ENCODE measurements around the gene NTRK3. TPM values are rescaled to one million over a fixed set of nuclear protein-coding genes. Genes with fewer than 3 reads are reported as not detected.

Gene NTRK3
- total RNA-seq, 4 donors from 2014 or later: 0.51 to 22.2 (median 10.1) TPM

DNA sequence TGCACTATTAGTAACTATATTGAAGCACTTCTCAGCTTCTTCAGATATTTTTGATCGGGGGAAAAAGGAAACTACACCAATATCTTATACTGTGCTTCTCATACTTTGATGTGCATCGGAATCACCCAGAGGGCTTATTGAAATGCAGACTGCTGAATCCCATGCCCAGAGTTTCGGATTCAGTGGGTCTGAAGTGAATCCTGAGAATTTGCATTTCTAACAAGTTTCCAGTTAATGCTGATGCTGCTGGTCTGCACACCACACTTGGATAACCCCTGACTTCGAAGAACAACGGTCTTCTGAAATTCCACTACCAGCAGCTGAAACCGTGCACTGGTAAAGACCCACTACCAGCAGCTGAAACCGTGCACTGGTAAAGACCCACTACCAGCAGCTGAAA is 243.9 kb downstream of the NTRK3 start:
- TF ChIP-seq, protein P1, sequence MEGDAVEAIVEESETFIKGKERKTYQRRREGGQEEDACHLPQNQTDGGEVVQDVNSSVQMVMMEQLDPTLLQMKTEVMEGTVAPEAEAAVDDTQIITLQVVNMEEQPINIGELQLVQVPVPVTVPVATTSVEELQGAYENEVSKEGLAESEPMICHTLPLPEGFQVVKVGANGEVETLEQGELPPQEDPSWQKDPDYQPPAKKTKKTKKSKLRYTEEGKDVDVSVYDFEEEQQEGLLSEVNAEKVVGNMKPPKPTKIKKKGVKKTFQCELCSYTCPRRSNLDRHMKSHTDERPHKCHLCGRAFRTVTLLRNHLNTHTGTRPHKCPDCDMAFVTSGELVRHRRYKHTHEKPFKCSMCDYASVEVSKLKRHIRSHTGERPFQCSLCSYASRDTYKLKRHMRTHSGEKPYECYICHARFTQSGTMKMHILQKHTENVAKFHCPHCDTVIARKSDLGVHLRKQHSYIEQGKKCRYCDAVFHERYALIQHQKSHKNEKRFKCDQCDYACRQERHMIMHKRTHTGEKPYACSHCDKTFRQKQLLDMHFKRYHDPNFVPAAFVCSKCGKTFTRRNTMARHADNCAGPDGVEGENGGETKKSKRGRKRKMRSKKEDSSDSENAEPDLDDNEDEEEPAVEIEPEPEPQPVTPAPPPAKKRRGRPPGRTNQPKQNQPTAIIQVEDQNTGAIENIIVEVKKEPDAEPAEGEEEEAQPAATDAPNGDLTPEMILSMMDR (IDR thresholded peaks at IDR 0.05; ENCODE audit: low read depth): no peak

DNA sequence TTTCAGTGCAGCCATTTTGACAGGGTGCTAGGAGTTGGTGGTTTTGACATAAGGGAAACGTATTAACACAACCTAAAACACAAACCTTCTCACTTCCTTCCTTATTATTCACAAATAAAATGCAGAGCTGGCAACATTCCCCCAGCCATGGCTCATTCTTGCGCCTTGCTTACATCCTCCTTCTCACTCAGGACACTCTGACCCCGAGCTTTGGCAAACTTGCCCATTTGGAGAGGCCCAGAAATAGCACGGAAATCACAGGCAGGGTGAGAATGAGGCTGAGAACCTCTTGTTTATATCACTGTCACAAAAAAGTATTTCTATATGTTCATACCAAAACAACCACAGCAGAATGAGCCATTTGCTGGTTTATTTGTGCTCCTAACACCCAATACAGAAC is 244.3 kb downstream of the NTRK3 start:
- TF ChIP-seq, protein P1 (IDR thresholded peaks at IDR 0.05; ENCODE audit: low read depth): no peak

DNA sequence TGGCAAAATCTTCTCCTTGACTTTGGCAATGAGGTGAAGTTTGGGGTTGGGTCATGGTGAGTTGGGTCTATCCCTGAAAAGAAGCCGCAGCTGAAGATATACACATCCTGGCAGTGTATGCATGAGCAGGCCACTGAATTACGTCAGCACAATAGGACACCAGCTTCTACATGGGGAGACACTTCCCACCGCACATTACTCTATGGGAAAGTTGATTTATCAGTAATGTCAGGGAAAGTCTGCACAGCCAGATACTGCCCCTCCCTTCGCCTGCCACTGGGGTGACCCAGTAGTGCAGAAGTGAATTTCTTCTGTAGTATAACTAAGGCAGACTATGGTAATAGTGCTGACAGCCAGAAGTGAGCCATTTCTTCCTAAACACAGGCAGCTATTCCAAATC is 245.0 kb downstream of the NTRK3 start:
- TF ChIP-seq, protein P1 (IDR thresholded peaks at IDR 0.05; ENCODE audit: low read depth): no peak

DNA sequence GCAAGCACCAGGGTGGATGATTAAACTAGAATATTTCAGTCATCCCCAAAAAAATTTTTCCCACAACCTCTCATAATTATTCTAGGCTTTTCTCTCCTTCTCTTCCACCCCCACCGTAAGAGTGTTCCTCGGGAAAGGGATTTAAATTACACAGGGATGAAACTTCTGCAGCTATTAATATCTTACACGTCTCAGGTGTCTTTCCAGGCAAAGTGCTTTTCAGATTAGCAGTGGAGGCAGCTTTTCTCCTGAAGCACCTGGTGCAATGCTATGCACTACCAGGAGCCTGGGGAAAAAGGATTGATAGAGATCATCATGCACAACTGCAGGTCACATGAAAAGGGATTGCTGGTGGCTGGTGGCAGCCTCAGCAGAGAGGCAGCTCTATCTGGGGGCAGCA is 250.4 kb downstream of the NTRK3 start:
- TF ChIP-seq, protein P1 (IDR thresholded peaks at IDR 0.05; ENCODE audit: low read depth): no peak

DNA sequence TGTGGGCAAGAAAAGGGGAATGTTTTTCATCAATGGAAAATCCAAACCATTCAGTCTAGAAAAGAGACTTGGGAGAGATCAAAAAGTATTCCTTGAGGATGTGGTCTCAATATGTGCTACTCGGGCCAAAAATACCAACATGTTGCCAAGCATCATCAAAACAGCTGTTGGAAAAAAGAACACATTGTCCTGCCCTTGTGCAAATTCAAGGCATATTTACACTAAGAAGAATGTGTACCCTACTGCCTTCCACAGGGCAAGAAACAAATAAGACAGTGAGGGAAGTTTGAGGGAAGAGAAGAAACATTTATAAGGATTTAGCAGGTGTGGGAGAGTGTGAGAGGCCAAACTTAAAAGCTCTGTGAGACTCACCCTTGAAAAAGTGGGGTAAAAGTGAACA is 252.1 kb downstream of the NTRK3 start:
- TF ChIP-seq, protein P1 (IDR thresholded peaks at IDR 0.05; ENCODE audit: low read depth): no peak

DNA sequence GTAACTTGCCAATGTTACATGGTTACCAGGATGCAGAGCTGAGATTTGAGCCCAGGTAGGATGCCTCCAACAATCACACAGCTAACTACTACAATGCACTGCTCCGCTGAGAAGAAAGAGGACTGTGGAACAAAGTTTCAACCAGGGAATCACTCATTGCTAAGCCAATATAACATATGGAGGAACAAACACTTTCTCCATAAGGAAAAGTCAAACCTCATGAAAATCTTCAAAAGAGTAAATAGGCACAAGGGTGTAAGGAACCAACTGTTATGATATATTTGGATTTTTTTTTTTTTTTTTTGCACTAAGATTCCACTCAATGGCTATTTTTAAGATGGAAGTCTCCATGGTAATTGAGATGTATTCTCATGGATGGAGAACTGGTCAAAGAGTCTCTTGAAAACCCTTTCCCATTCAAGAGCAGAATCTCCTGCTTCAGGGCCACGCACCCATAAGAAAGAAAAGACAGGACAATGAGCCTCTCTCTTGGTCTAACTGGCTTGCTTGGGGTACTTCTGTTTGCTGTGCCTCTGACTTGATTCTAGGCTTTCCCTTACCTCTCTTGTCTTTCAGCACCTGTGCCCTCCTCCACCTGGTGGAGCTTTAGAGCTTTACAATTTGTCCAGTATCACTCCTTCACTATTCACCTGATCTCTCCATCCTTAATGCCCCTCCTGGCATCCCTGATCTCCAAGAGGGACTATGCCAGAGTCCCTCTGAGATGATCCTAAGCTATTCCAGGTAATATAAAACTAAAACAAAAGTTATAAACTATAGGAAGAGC is 252.8 kb downstream of the NTRK3 start:
- TF ChIP-seq, protein P1 (IDR thresholded peaks at IDR 0.05; ENCODE audit: low read depth): no peak

DNA sequence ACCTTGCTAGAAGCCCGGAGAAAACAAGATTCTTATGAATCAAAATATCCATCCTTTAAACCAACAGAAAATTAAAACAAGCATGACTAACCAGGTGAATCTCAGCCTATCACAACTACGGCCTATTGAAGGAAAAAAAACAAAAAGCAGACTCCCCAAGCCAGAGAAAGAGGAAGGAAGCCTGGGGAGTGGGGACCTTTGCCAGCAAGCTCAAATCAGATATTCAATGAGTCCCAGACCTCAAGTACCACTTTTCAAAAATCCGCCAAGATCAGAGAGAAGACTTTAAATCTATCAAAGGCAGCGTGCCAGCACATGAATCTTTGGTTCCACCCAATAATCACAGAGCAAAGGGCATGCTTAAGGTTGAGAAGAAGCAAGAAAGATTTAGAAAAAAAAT is 253.8 kb downstream of the NTRK3 start:
- TF ChIP-seq, protein P1 (IDR thresholded peaks at IDR 0.05; ENCODE audit: low read depth): no peak
